Uterus (tissue), 4 donors: ENCODE measurements around the gene PYGB. TPM values are rescaled to one million over a fixed set of nuclear protein-coding genes. Genes with fewer than 3 reads are reported as not detected.
"Not testable (repeated sequence)": the region's sequence is repeated elsewhere in the genome, so short reads cannot be mapped to it uniquely, and the experiment has no call there.

Source experiments
- DNase-seq, 2 donors: peaks; one replicate each; pipeline ENCODE4 v3.0.0-alpha.2; 2019 to 2020
- H3K27ac ChIP-seq, 2 donors: fragments of 200-600 bp; sonication (generic); 1 replicate in 1 of 2; 2 replicates in 1 of 2; pipeline ENCODE4 v1.5.1; 2016 to 2018
- H3K27me3 ChIP-seq, 2 donors: fragments of 200-600 bp; sonication (generic); one replicate each; pipeline ENCODE4 v1.5.1; 2018 to 2019; ENCODE audit warnings: control low read depth in 1 of 2
- H3K36me3 ChIP-seq, 2 donors: fragments of 200-600 bp; sonication (generic); one replicate each; pipeline ENCODE4 v1.5.1; 2019; ENCODE audit warnings: control low read depth in 1 of 2
- H3K4me1 ChIP-seq, 2 donors: fragments of 200-600 bp; sonication (generic); one replicate each; pipeline ENCODE4 v1.5.1; 2018 to 2019; ENCODE audit warnings: control low read depth in 1 of 2
- H3K4me3 ChIP-seq, 2 donors: fragments of 200-600 bp; sonication (generic); 1 replicate in 1 of 2; 2 replicates in 1 of 2; pipeline ENCODE4 v1.5.1; 2018 to 2019; ENCODE audit warnings: mild to moderate bottlenecking in 1 of 2
- H3K9me3 ChIP-seq, 2 donors: fragments of 200-600 bp; sonication (generic); one replicate each; pipeline ENCODE4 v1.5.1; 2019; ENCODE audit warnings: control low read depth in 1 of 2
- CTCF ChIP-seq, 4 experiments: fragments of 200-600 bp in 2 of 4; fragments of 450-650 bp in 2 of 4; sonication (generic) in 2 of 4; IDR thresholded peaks; one replicate each; pipeline ENCODE4 v1.5.1; 2016 to 2019; ENCODE audit warnings: antibody characterized with exemption in 4 of 4, mild to moderate bottlenecking in 2 of 4, moderate library complexity in 1 of 4
- POLR2A ChIP-seq, 2 donors: fragments of 450-650 bp; IDR thresholded peaks; one replicate each; pipeline ENCODE4 v1.6.1; 2016; ENCODE audit warnings: antibody characterized with exemption in 2 of 2, mild to moderate bottlenecking in 1 of 2, moderate library complexity in 1 of 2
- intact Hi-C: fragments of 100-400 bp; cut with DNase I; formaldehyde crosslinking; loops from one replicate; pipeline ENCODE4 v1.15.1; 2023; ENCODE audit warnings: low total_unique reads
- total RNA-seq, 4 donors: library from RNA; depleted of rRNA in 3 of 4; stranded (reverse); fragments of >200 nt in 3 of 4; gene quantifications; one replicate each; pipeline versions ENCODE4 v1.1.0 to v1.2.4, GENCODE V29; 2014 to 2023
- donor health status: DM: yes; HTN: yes; CAD: no.

Gene PYGB
- total RNA-seq, 4 donors from 2014 or later: 26.2 to 87.9 (median 49.8) TPM

- DNase-seq: peak; percentile 54 to 75
- TF ChIP-seq POLR2A (IDR thresholded peaks at IDR 0.05) (no peak), CTCF (IDR thresholded peaks at IDR 0.05) (peak; percentile 36 to 62 (median 49))
- H3K36me3 ChIP-seq: no peaks in the 10 kb centered on the region
- no peak overlapping the region for H3K4me3 ChIP-seq
- H3K4me1 ChIP-seq: peaks cover 0 to 6% of the 10 kb centered on the region in 2 donors
- no peaks in the 10 kb centered on the region for H3K27me3 ChIP-seq
- H3K27ac ChIP-seq: peak overlapping the region; percentile 80 to 89
- no peaks in the 10 kb centered on the region for H3K9me3 ChIP-seq
- intact Hi-C loops: no loop called here
These were observed 62.5 kb downstream of the PYGB start for GRCh38 chr20:25310268-25310920.

GRCh38 chr20:25310921-25311728 is 63.2 kb downstream of the PYGB start:
- intact Hi-C loops: no loop called here
- H3K27me3 ChIP-seq: no peaks in the 10 kb centered on the region
- peak overlapping the region; percentile 80 to 89 for H3K27ac ChIP-seq
- H3K4me1 ChIP-seq: peaks cover 0 to 6% of the 10 kb centered on the region in 2 donors
- H3K9me3 ChIP-seq: no peaks in the 10 kb centered on the region
- no peaks in the 10 kb centered on the region for H3K36me3 ChIP-seq
- H3K4me3 ChIP-seq: no peak overlapping the region
- DNase-seq: no peak
- TF ChIP-seq POLR2A (IDR thresholded peaks at IDR 0.05) (no peak), CTCF (IDR thresholded peaks at IDR 0.05) (no peak)

DNA sequence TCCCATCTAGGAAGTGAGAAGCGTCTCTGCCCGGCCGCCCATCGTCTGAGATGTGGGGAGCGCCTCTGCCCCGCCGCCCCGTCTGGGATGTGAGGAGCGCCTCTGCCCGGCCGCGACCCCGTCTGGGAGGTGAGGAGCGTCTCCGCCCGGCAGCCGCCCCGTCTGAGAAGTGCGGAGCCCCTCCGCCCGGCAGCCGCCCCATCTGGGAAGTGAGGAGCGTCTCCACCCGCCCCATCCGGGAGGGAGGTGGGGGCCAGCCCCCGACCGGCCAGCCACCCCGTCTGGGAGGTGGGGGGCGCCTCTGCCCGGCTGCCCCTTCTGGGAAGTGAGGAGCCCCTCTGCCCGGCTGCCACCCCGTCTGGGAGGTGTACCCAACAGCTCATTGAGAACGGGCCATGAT is 64.8 kb downstream of the PYGB start:
- DNase-seq, H3K27ac ChIP-seq, H3K4me1 ChIP-seq, H3K27me3 ChIP-seq, H3K9me3 ChIP-seq, H3K4me3 ChIP-seq, H3K36me3 ChIP-seq, intact Hi-C loops: not testable (repeated sequence)

DNA sequence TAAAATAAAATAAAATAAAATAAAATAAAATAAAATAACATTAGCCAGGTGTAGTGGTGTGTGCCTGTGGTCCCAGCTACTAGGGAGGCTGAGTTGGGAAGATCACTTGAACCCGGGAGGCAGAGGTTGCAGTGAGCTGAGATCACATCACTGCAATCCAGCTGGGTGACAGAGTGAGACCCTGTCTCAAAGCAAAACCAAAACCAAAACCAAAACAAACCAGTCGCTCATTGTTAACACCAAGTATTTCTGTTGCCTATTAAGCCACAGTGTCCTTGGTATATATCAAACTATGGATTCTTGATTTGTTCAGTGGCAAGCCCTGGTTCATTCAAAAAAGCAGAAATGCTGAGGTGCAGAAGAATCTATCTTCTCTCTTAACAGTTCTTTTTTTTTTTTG is 65.7 kb downstream of the PYGB start:
- no peak for DNase-seq
- no peaks in the 10 kb centered on the region for H3K36me3 ChIP-seq
- no peak overlapping the region for H3K27ac ChIP-seq
- H3K4me1 ChIP-seq: peaks cover 0 to 6% of the 10 kb centered on the region in 2 donors
- H3K4me3 ChIP-seq: no peak overlapping the region
- H3K27me3 ChIP-seq: no peaks in the 10 kb centered on the region
- TF ChIP-seq CTCF (IDR thresholded peaks at IDR 0.05) (no peak), POLR2A (IDR thresholded peaks at IDR 0.05) (no peak)
- H3K9me3 ChIP-seq: no peaks in the 10 kb centered on the region
- intact Hi-C loops: no loop called here

DNA sequence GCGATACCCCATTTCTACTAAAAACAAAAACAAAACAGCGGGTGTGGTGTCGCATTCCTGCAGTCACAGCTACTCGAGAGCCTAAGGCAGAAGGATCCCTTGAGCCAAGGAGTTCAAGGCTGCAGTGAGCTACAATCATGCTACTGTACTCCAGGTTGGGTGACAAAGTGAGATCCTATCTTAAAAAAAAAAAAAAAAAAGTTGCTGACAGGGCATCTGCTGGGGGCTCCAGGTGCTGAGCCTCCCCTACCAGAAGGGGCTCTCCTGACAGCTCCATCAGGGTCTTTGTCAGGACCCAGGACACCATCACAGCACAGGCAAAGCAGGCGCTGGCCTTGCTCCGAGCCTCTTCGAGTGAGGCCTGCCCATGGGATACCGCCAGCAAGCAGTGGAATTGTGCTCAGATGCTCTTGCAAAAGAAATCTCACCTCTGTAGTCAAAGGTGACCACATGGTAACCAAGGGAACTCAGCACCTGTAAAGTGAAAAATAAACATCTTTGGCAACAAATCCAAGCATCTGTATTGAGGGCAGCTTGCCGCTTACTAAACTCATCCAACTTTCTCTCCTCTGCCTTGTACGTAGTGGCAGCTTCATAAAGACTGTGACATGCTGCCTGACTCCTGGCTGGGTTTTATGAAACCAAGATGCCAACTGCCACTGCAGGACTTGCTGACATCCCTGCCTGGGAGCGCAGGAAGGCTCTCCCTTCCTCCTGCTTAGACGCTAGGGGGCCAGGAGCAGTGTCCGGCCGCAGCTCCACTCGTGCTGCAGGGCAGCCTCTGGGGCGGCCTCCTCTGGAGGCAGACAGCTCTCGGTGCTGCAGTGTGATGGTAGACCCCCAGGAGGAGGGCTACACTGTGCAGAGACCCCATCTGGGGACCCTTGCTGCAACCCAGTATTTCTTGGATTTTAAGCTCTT is 66.9 kb downstream of the PYGB start:
- no peak overlapping the region for H3K4me3 ChIP-seq
- DNase-seq: peak in 1 of 2 donors; percentile 4
- intact Hi-C loops: no loop called here
- no peaks in the 10 kb centered on the region for H3K27me3 ChIP-seq
- no peaks in the 10 kb centered on the region for H3K9me3 ChIP-seq
- no peaks in the 10 kb centered on the region for H3K36me3 ChIP-seq
- peaks cover 0 to 6% of the 10 kb centered on the region in 2 donors for H3K4me1 ChIP-seq
- TF ChIP-seq CTCF (IDR thresholded peaks at IDR 0.05) (no peak), POLR2A (IDR thresholded peaks at IDR 0.05) (no peak)
- no peak overlapping the region for H3K27ac ChIP-seq
